AG09309 (cell line): ENCODE results near the gene CYP2F1.

Experiments
- DNase-seq: peaks from one replicate; pipeline ENCODE4 v3.0.0-alpha.2; 2010; ENCODE audit warnings: low read depth
- H3K4me3 ChIP-seq: 2 replicates; pipeline ENCODE4 v1.5.1; 2011; ENCODE audit warnings: mild to moderate bottlenecking, low read depth, low read length, moderate library complexity; ENCODE audit not compliant: control insufficient read depth
- TF ChIP-seq, protein P1 (sequence below): IDR thresholded peaks from 2 replicates; pipeline ENCODE4 v1.5.1; 2011; ENCODE audit warnings: mild to moderate bottlenecking, low read depth, low read length, inconsistent platforms; ENCODE audit not compliant: insufficient read depth, control insufficient read depth; ENCODE audit errors: missing control alignments

CYP2F1 gene, protein sequence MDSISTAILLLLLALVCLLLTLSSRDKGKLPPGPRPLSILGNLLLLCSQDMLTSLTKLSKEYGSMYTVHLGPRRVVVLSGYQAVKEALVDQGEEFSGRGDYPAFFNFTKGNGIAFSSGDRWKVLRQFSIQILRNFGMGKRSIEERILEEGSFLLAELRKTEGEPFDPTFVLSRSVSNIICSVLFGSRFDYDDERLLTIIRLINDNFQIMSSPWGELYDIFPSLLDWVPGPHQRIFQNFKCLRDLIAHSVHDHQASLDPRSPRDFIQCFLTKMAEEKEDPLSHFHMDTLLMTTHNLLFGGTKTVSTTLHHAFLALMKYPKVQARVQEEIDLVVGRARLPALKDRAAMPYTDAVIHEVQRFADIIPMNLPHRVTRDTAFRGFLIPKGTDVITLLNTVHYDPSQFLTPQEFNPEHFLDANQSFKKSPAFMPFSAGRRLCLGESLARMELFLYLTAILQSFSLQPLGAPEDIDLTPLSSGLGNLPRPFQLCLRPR

DNA sequence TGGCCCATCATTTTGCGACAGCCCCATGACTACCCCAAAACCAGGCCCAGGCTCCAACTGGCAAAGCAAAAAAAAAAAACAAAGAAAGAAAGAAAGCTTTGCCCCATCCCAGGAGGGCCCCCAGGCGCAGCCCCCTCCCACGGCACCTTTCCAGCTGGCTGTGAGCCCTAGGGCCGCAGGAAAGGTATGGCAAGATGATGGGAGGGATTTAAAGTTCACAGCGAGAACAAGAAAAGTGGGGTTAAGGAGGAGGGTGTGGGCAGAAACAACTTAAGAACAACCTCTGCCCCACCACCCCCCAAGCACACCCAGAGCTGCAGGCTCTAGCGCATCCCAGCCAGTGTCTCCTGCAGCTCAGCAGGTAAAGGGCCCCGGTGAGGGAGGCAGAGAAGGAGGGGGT lies at the start of gene CYP2F1:
CYP2F1 (plus strand) TSS at position 301 of the 400 bp plus-strand sequence. CDS start 1,757 bp downstream, outside the sequence.
- no peak within 1 kb of the TSS for H3K4me3 ChIP-seq
- DNase-seq = no peak
- TF ChIP-seq, protein P1, sequence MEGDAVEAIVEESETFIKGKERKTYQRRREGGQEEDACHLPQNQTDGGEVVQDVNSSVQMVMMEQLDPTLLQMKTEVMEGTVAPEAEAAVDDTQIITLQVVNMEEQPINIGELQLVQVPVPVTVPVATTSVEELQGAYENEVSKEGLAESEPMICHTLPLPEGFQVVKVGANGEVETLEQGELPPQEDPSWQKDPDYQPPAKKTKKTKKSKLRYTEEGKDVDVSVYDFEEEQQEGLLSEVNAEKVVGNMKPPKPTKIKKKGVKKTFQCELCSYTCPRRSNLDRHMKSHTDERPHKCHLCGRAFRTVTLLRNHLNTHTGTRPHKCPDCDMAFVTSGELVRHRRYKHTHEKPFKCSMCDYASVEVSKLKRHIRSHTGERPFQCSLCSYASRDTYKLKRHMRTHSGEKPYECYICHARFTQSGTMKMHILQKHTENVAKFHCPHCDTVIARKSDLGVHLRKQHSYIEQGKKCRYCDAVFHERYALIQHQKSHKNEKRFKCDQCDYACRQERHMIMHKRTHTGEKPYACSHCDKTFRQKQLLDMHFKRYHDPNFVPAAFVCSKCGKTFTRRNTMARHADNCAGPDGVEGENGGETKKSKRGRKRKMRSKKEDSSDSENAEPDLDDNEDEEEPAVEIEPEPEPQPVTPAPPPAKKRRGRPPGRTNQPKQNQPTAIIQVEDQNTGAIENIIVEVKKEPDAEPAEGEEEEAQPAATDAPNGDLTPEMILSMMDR = no peak

DNA sequence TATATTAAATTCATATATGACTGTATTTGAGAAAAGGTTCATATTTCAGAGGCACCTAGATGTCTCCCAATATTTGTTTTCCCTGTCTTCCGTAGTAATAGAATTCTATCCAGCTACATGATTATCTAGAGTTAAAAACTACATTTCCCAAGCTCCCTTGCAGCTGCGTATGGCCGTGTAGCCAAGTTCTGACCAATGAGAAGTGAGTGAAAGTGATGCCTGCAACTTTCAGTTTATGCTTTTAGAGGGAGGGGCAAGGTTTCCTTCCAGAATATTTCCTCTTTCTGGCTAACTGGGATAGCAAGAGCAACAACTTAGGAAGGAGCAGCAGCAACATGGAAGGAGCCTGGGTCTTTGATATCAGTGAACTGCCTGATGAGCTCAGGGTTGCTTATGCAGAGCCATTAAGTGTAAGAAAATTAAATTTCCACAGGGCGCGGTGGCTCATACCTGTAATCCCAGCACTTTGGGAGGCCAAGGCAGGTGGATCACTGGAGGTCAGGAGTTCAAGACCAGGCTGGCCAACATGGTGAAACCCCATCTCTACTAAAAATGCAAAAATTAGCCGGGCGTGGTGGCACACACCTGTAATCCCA lies 49.2 kb upstream of the CYP2F1 start:
- no peak for DNase-seq
- TF ChIP-seq, protein P1 = no peak
- H3K4me3 ChIP-seq = no peak overlapping the region

DNA sequence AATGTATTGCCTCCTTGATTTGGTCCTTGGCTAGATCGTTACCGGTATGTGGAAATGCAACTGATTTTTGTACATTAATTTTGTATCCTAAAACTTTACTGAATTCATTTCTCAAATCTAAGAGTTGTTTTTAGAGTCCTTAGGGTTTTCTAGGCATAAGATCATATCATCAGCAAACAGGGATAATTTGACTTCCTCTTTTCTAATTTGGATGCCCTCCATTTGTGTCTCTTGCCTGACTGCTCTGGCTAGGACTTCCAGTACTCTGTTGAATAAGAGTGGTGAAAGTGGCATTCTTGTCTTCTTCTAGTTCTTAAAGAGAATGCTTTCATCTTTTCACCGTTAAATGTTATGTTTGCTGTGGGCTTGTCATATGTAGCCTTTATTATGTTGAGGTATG lies 37.9 kb upstream of the CYP2F1 start:
- TF ChIP-seq, protein P1 = no peak
- H3K4me3 ChIP-seq = no peak overlapping the region
- no peak for DNase-seq

DNA sequence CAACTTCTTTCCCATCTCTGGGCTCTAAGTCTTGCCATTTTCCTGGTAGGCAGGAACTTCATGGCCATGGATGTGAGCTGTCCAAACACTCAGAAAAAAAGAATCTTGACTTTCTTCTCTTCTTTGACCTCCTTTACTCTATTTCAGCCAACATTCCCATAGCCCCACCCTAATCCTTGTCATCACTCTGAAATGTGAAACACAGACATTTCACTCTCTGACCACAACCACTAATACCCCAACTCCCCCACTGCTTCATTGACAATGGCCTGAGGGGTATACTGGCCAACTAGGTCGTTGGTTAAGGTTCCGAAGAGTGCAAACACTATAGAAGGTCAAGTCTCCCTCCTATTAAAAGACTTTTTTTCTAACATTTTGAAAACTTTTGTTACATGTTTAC lies 30.7 kb upstream of the CYP2F1 start:
- TF ChIP-seq, protein P1 = no peak
- no peak for DNase-seq
- H3K4me3 ChIP-seq = no peak overlapping the region

DNA sequence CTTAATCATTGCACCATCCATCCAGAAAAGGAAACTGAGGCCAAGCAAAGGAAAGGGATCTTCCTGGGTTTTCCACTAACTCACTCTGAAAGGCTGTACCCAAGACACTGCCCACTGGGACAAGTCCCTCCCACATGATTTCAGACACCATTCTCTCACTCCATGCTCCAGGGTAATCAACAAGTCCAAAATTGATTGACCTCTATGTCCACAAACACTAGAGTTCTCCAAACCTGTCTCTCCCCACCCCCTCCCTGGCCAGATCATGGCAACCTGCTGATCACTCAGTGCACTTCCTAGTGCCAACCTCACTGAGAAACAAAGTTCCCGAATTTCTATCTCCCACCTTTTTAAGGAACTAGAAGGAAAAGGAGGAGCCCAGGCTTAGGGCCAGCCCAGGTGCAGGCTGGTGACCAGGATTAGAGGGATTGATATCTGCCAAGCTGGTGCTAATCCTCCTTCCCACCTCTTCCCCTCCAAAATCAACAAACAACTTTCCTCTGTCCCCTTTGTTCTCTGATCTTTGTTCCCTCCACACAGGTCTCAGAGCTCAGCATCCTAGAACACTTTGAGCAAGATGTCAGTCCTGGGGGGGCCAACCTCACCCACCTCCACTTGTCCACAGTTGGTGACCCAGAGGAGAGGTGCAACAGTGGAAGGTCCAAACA lies 28.4 kb upstream of the CYP2F1 start:
- DNase-seq = no peak
- TF ChIP-seq, protein P1 = no peak
- H3K4me3 ChIP-seq = no peak overlapping the region

DNA sequence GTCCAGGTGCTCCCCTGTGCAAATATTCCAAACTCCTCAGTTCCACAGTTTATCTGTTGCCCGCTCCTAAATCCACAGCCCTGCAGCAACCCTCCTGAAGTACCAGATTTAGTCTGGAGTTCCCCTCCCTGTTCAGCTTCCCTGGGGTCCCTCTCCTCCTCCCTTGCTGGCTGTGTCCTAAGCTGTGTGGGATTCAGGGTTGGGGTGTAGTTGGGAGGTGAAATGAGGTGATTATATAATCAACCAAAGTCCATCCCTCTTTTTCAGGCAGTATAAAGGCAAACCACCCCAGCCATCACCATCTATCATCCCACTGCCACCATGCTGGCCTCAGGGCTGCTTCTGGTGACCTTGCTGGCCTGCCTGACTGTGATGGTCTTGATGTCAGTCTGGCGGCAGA lies 26.1 kb upstream of the CYP2F1 start, which contains the start of gene CYP2A13:
CYP2A13 (plus strand) TSS at position 301 of the 400 bp plus-strand sequence; CDS start at position 322, 21 bp downstream.
- H3K4me3 ChIP-seq = no peak within 1 kb of the TSS
- DNase-seq = no peak
- TF ChIP-seq, protein P1 = no peak
